HG03045 (cell line): ENCODE results near the gene COTL1.
"Not testable (repeated sequence)": the region's sequence is repeated elsewhere in the genome, so short reads cannot be mapped to it uniquely, and the experiment has no call there.

Experiments
- ATAC-seq: cut with Tn5 transposase; IDR thresholded peaks from one replicate; pipeline ENCODE4 v1.9.1; 2021; ENCODE audit warnings: mild to moderate bottlenecking, moderate library complexity; ENCODE audit not compliant: unreplicated experiment

The COTL1 gene

GRCh38 chr16:84643674-84644073, 25.8 kb upstream of the COTL1 start:
- ATAC-seq: no peak

DNA sequence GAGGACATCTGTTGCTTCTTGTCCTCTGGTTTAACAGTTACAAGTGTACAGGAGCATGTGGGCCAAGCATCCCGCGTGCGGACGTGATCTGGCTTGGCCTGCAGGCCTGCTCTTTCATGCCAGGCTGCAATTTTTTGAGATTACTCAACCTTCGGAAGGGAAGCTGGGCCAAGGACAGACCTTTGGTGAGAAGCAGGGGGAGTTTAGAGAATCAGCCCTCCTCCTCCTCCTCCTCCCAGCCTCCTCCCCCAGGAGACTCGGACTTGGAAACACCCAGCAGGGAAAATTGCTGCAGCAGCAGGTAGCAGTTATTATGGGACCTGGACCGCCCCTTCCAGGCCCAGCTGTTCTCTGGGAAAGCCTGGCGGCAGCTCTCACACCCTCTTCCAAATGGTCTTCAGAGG, 25.3 kb upstream of the COTL1 start:
- no peak for ATAC-seq

- no peak for ATAC-seq
These were observed 23.9 kb upstream of the COTL1 start for GRCh38 chr16:84641643-84642358.

- ATAC-seq: no peak
These were observed 22.3 kb upstream of the COTL1 start for GRCh38 chr16:84640145-84640544.

- ATAC-seq: no peak
These were observed 20.4 kb upstream of the COTL1 start for GRCh38 chr16:84638231-84638806.

- ATAC-seq: no peak
These were observed 19.8 kb upstream of the COTL1 start for GRCh38 chr16:84637709-84638108.

DNA sequence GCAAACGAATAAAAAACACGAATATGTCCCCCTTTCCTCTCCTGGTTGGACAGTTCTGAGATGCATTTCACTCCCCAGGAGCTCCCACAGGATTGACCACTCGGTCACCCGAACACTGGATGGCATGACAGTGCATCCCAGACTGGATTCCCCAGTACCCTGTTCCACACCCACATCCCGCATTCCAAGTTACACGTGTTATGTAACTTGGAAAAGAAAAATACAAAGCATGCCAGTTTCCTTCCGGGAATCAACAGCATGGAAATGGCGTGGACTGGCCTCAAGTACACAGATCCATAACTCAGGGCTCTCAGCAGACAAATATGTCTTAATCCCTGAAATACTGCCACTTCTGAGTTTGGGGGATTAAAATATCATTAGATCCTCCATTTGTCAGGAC, 17.8 kb upstream of the COTL1 start:
- ATAC-seq: no peak

DNA sequence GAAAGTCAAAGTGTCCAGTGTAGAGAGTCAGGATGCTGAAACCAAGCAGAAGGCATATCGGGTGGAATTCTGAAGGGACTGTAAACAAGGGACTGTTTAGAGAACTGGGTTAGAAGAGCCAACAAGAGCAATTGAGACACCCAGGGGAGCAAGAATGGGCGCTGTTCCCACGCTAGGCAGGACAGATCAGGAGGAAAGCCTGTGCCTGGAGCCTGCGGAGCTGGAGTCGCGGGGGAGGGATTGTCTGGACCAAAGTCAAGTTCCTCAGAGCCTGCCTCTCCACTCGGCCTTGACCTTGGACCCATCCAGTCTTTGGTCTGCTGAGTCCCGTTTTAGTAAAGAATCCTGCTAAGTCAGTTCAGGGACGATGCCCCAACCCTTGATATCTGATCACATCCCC, 15.7 kb upstream of the COTL1 start:
- no peak for ATAC-seq

- not testable (repeated sequence) for ATAC-seq
These were observed 15.0 kb upstream of the COTL1 start for GRCh38 chr16:84632862-84633261.

DNA sequence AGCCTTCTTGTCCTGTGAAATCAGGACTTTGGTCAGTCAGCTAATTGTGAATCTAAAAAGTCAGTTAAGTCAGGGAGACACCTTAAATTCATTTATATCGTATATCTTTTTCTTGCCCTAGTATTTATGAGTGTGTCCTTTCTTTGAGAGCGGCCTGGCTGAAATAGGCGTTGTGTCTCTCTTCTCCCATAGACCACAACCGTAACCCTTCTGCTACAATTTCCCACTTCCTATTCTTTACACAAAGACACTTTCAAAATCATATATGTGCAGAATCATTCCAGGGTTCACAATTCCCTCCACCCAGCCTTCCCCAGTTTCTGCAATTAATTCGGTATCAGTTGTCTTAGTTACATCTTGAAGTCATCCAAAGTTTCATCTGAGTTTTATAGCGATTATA, 14.0 kb upstream of the COTL1 start:
- ATAC-seq: no peak

DNA sequence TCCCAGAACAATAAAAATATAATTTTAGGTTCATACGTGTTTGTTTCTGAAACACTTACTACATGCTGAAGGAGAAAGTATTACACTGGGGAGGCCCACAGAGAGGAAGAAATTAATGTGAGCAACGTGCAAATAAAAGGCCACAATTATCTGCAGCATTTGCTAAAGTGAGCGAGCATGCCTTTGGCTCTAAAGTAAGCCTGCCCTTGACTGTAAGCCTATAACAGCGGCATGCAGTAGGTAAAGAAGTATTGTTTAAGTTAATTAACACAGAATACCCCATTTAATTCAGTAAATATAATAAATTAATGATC, 13.2 kb upstream of the COTL1 start:
- no peak for ATAC-seq

- no peak for ATAC-seq
These were observed 12.7 kb upstream of the COTL1 start for GRCh38 chr16:84630446-84631152.

- no peak for ATAC-seq
These were observed 12.1 kb upstream of the COTL1 start for GRCh38 chr16:84630009-84630408.

DNA sequence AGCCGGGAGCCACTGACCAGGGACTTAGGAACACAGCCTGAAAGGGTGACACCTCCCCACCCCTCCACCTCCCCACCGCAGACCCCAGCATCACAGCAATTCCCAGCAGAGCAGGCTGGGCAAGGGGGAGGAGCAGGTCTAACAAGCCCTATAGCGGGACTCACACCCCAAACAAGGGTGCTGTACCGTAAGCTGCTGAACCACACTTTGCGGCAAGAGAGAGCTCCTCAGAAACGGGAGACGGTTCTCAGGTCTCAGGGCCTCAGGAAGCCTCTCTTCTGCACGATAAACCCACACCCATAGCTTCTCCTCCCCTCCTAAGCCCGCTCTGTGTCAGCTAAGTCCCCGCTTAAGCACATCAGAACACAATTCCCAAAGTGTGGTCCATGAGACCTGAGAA, 11.7 kb upstream of the COTL1 start:
- ATAC-seq: no peak

GRCh38 chr16:84628226-84628731, 10.4 kb upstream of the COTL1 start:
- ATAC-seq: no peak

- ATAC-seq: no peak
These were observed 7.7 kb upstream of the COTL1 start for GRCh38 chr16:84625556-84625955.

DNA sequence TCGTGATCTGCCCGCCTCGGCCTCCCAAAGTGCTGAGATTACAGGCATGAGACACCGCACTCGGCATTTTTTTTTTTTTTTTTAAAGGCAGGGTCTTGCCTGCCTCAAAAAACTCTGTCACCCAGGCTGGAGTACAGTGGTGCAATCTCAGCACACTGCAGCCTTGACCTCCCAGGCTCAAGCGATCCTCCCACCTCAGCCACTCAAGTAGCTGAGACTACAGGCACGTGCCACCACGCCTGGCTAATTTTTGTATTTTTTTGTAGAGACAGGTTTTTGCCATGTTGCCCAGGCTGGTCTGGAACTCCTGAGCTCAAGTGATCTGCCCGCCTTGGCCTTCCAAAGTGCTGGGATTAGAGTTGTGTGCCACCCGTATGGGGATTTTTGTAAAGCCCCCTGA, 3.0 kb upstream of the COTL1 start:
- not testable (repeated sequence) for ATAC-seq

- ATAC-seq: no peak
These were observed 943 bp upstream of the COTL1 start for GRCh38 chr16:84618581-84619460.

DNA sequence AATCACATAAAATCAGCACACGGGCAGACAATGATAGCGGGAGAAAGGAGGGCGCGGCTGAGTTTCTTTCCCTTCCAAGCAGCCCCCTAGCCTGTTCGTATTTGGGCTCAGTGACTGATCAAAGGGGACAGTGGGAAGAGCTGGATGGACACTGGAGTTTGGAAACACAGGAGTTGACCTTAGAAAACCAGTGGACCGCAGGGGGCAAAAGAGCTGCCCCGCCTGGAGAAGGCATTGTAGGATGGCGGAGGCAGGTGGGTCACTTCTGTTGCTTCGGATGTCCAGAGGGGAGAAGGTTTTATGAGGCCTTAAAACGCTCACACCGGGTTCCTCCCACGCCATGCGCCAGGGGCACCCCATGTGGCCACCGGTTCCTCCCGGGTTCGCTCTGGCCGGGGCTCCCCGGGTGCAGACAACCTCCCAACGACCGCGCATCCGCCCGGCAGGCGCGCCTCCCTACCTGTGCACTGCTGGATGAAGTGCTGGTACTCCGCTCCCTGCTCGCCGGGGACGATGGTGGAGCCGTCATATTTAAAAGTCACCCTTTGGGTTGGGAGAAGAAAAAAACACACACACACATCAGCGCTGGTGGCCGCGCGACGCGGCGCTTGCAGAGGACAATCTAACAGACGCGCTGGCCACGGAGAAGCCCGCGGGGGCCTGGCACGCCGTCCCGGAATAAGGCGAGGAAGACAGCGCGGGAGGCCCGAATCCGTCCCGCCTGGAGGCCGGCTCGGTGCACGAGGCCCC, 662 bp downstream of the COTL1 start:
- peak; percentile 37 for ATAC-seq

DNA sequence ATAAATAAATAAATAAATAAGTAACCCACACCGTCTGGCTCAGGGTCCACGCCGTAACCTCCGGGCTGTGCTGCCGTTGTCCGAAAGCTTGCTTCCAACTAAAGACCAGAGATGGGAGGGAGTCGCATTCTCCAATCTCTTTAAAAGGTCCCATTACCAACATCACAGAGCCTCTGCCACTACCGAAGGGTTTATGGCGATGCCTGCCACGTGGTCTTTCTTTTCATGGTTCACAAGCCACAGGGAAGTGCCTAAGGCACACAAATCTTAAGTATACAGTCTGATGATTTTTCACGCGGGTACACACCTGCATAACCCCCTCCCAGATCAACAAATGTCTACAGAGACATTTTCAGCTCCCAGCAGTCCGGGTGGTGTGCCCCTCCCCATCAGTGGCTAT, 1.4 kb downstream of the COTL1 start:
- no peak for ATAC-seq
